Calu3 (cell line): ENCODE measurements around the gene MOV10L1. TPM values are rescaled to one million over a fixed set of nuclear protein-coding genes. Genes with fewer than 3 reads are reported as not detected.
A peak's percentile ranks its signal among the peaks of the same experiment; 100 is the strongest.

ENCODE experiments used
- BruUV-seq: library from RNA; stranded (reverse); fragments of 400-500 nt; replicated peaks from 2 replicates; lab custom pipeline; 2021; lab: Mats Ljungman, UMichigan
- CTCF ChIA-PET: fragments of 300-600 bp; sonication (Branson Sonifier 250); formaldehyde crosslinking; loops from one replicate; lab custom pipeline; 2022; ENCODE audit warnings: antibody characterized with exemption; lab: Charles Lee
- DNase-seq: peaks from one replicate; pipeline ENCODE4 v3.0.0; 2022
- H3K27ac Mint-ChIP-seq: one replicate; pipeline ENCODE4 v1.8.0; 2022; ENCODE audit warnings: mixed read lengths; ENCODE audit not compliant: unreplicated experiment
- H3K27me3 Mint-ChIP-seq: one replicate; pipeline ENCODE4 v1.8.0; 2022; ENCODE audit warnings: mixed read lengths; ENCODE audit not compliant: unreplicated experiment
- H3K36me3 Mint-ChIP-seq: one replicate; pipeline ENCODE4 v1.8.0; 2022; ENCODE audit warnings: mild to moderate bottlenecking, moderate library complexity, mixed read lengths; ENCODE audit not compliant: insufficient read depth, unreplicated experiment
- H3K4me1 Mint-ChIP-seq: one replicate; pipeline ENCODE4 v1.8.0; 2022; ENCODE audit warnings: mild to moderate bottlenecking, low read depth, mixed read lengths; ENCODE audit not compliant: unreplicated experiment
- H3K4me3 Mint-ChIP-seq: one replicate; pipeline ENCODE4 v1.8.0; 2022; ENCODE audit warnings: mild to moderate bottlenecking, low read depth, moderate library complexity, mixed read lengths; ENCODE audit not compliant: unreplicated experiment
- H3K9me3 Mint-ChIP-seq: one replicate; pipeline ENCODE4 v1.8.0; 2022; ENCODE audit warnings: low read depth, mixed read lengths; ENCODE audit not compliant: unreplicated experiment
- CTCF ChIP-seq: fragments of 200-600 bp; IDR thresholded peaks from one replicate; pipeline ENCODE4 v1.8.0; 2022; ENCODE audit warnings: antibody characterized with exemption; ENCODE audit not compliant: unreplicated experiment
- intact Hi-C: fragments of 100-400 bp; cut with micrococcal nuclease; formaldehyde crosslinking; loops from one replicate; pipeline ENCODE4 v1.10.0; 2022; ENCODE audit not compliant: unreplicated experiment
- total RNA-seq: library from RNA; stranded (reverse); gene quantifications from 2 replicates; pipeline ENCODE4 v1.2.3, GENCODE V29; 2022

The MOV10L1 gene
- total RNA-seq, 1 experiment from 2014 or later = not detected

DNA sequence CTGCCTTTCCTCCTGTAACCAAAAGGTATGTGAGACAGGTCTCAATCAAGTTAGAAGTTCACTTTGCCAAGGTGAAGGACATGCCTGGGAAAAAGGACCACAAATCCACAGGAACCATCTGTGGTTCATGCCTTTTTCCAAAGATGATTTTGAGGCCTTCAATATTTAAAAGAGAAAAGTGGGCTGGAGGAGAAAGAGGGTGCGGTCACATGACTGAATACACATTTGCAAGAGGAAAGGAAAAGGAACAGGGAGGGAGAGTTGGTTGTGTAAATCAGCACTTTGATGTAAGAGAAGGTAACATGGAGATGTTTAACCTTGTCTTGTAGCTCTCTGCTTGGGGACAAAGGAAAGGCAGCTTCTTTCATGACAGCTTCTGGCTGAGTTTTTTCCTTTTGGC is 21.2 kb downstream of the MOV10L1 start:
- no peak overlapping the region for H3K27ac Mint-ChIP-seq
- BruUV-seq = no TSS peak

DNA sequence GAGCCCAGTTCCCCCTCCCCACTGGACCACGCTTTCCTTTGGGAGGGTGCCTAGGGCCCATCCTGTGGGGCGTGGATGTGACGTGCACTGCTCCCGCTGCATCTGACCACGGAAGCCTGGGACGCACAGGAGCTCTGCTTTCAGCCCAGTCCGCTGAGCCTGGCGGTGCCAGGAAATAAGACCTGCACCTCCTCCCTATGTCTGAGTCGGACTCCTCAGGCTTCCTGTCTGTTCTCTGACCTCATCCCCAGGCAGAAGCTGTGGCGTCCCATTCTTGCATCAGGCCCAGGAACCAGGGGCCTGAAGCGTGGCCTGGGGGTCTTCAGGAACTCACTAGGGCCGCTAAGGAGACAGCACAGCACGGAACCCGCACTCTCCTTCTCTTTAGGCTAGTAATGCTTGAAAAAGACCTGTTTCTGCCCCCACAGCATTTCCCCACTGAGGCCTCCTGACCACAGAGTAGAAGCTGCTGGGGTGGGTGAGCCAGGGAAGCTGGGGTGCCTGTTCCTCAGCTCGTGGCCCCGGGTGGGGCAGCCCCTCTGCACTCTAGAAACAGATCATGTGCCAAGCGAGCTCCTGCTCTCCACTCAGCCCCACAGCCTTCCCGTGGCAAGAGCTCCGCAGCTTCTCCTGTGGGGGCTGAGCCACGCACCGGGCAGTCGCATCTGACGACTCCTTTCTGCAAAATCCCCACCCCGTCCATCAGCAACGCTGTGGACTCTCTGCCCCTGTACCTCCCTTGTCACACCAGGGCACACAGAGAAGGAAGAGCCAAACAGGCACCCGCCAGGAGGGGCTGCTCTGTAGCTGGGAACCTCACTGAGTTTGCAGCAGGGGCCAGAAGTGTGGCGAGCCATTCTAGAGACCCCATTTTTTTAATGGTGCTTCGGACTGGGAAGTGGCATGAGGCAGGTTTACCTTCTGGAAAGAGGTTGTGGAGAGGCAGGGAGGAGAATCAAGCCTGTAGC is 22.6 kb downstream of the MOV10L1 start:
- Mint-ChIP-seq H3K4me3 (no peak overlapping the region), H3K36me3 (no peaks in the 10 kb centered on the region), H3K27me3 (peaks cover 41% of the 10 kb centered on the region), H3K4me1 (no peaks in the 10 kb centered on the region), H3K9me3 (no peaks in the 10 kb centered on the region), H3K27ac (no peak overlapping the region)
- peak; percentile 14 for DNase-seq
- CTCF ChIA-PET = no interaction called here
- BruUV-seq = no TSS peak
- TF ChIP-seq CTCF = no peak
- intact Hi-C loops = no loop called here

More for the DNA sequence above, 21.2 kb downstream of the MOV10L1 start:
- Mint-ChIP-seq H3K4me1 (no peaks in the 10 kb centered on the region), H3K36me3 (no peaks in the 10 kb centered on the region), H3K27me3 (peaks cover 41% of the 10 kb centered on the region), H3K9me3 (no peaks in the 10 kb centered on the region), H3K4me3 (no peak overlapping the region)
- DNase-seq = no peak
- intact Hi-C loops = no loop called here
- CTCF ChIA-PET = interaction anchor here (0.7 kb wide), 1 partner anchor 702 kb away, joined by 8 read pairs; no protein-coding TSS in a partner anchor
- TF ChIP-seq CTCF = no peak

DNA sequence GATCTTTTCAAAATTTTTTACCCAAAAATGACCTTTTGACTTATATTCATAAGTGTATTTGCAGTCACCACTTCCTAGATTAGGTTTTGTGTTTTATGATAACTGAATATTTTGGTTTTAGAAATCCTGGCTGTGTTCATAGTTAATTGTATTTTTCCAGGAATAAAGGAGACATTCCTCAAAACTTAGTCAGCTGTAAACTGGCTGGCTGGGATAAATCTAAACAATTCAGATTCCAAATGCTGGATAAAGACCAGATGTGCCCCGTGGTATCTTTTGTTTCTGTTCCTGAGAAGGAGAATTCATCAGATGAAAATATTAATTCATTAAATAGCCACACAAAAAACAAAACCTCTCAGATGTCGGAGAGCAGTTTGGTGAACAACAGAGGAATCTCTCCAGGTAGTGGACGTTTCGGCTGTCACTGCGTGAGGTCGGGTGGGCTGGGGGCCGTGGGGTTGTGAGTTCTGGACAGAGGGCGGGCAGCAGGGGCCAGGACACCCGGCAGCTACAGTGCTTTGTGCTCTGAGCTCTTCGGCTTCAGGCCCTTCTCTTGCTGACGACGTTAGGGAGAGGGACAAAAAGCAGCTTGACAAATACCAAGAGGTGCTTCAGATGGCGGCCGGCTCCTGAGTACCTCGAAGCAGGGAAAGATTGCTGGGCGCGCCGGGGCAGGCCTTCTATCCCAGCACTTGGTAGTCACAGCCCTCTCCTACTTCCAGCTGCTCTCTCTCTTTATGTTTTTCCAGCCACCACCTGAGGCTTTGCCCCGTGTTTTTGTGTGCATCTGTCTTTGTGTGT is 24.6 kb downstream of the MOV10L1 start:
- no peak for TF ChIP-seq CTCF
- CTCF ChIA-PET = no interaction called here
- H3K4me3 Mint-ChIP-seq = no peak overlapping the region
- no peak overlapping the region for H3K27ac Mint-ChIP-seq
- DNase-seq = no peak
- intact Hi-C loops = no loop called here
- H3K36me3 Mint-ChIP-seq = peaks cover 4% of the 10 kb centered on the region
- peaks cover 29% of the 10 kb centered on the region for H3K27me3 Mint-ChIP-seq
- no TSS peak for BruUV-seq
- H3K9me3 Mint-ChIP-seq = no peaks in the 10 kb centered on the region
- peaks cover 14% of the 10 kb centered on the region for H3K4me1 Mint-ChIP-seq

- H3K27me3 Mint-ChIP-seq = peaks cover 39% of the 10 kb centered on the region
- H3K27ac Mint-ChIP-seq = no peak overlapping the region
- peaks cover 4% of the 10 kb centered on the region for H3K36me3 Mint-ChIP-seq
- CTCF ChIA-PET = interaction anchor here (0.6 to 0.7 kb wide), 2 partner anchors 9 to 22 kb away, joined by 5 to 6 read pairs; no protein-coding TSS in a partner anchor
- H3K4me1 Mint-ChIP-seq = peaks cover 22% of the 10 kb centered on the region
- no peak for TF ChIP-seq CTCF
- H3K9me3 Mint-ChIP-seq = no peaks in the 10 kb centered on the region
- BruUV-seq = no TSS peak
- intact Hi-C loops = no loop called here
- H3K4me3 Mint-ChIP-seq = no peak overlapping the region
- no peak for DNase-seq
Observed at GRCh38 chr22:50115693-50116092, 25.9 kb downstream of the MOV10L1 start.
